Activated naive CD8-positive, alpha-beta T cell treated with anti-CD3 and anti-CD28 coated beads, Interleukin-2, amount 50 U/mL, for 24 hours (primary cell): ENCODE results near the gene TPO.
A peak's percentile ranks its signal among the peaks of the same experiment; 100 is the strongest.
"Not testable (repeated sequence)": the region's sequence is repeated elsewhere in the genome, so short reads cannot be mapped to it uniquely, and the experiment has no call there.

Source experiments
- ATAC-seq: fragments of 150-1000 bp; cut with Tn5 transposase; one replicate; pipeline ENCODE4 v1.10.0; 2021
- DNase-seq: peaks from one replicate; pipeline ENCODE4 v3.0.0; 2021
- H3K27ac Mint-ChIP-seq: one replicate; pipeline ENCODE4 v1.8.0; 2021; ENCODE audit warnings: mild to moderate bottlenecking, mixed read lengths
- H3K27me3 Mint-ChIP-seq: one replicate; pipeline ENCODE4 v1.8.0; 2021; ENCODE audit warnings: mixed read lengths
- H3K36me3 Mint-ChIP-seq: one replicate; pipeline ENCODE4 v1.8.0; 2021; ENCODE audit warnings: low read depth, mixed read lengths
- H3K4me1 Mint-ChIP-seq: one replicate; pipeline ENCODE4 v1.8.0; 2021; ENCODE audit warnings: mixed read lengths
- H3K4me3 Mint-ChIP-seq: one replicate; pipeline ENCODE4 v1.8.0; 2021; ENCODE audit warnings: mild to moderate bottlenecking, moderate library complexity, mixed read lengths
- H3K9me3 Mint-ChIP-seq: one replicate; pipeline ENCODE4 v1.8.0; 2021; ENCODE audit warnings: mixed read lengths

Gene TPO

DNA sequence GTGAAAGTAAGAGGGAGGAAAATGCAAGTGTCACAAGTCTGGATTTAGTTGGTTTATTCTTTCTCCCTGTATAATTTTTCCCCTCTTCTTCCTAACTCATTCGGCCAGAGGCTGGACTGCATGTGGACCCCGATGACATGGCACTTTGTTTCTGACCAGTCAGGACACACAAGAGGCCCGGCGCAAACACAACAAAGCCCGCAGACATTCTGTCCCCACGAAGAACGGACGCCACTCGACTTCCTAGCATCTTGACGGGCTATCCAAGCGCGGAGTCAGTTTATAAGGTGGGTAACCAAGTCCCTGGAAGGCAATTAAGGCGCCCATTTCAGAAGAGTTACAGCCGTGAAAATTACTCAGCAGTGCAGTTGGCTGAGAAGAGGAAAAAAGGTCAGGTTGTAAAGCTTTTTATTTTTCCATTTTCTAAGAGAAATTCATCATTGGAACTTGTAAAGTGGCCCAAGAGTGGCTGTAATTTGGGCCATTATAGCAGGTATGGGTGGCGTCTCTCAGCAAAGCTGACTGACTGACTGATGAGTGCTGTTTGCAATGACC, at the start of gene TPO:
TPO (plus strand) TSS at position 308 of the 555 bp plus-strand sequence. CDS start 946 bp downstream, outside the sequence.
- H3K9me3 Mint-ChIP-seq = no peaks in the 10 kb centered on the region
- H3K4me1 Mint-ChIP-seq = no peaks in the 10 kb centered on the region

DNA sequence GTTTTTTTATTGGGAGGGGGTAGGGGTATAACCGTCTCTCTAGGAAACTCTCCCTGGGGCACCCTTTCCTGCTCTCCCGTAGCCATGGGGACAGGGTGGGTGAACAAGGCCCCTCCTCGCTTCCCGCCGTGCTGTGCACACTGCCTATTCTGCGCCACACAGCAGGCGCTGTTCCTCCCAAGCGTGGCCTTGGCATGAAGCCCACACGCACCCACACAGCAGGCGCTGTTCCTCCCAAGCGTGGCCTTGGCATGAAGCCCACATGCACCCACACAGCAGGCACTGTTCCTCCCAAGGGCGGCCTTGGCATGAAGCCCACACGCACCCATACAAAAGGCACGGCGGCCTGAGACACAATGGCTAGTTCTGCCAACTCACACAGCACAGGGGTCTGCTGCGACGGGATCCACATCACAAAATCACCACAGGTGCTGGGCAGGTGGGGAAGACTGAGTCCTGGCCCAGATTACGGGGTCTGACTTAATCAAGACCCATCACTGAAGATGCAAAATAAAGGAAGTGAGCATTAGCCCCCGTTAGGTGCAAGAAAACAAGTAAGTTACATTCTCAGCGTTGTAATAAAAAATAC, 46.6 kb upstream of the TPO start:
- peaks cover 10% of the 10 kb centered on the region for H3K4me1 Mint-ChIP-seq
- H3K27me3 Mint-ChIP-seq = no peaks in the 10 kb centered on the region
- H3K9me3 Mint-ChIP-seq = no peaks in the 10 kb centered on the region
- no peaks in the 10 kb centered on the region for H3K36me3 Mint-ChIP-seq
- no peak overlapping the region for H3K27ac Mint-ChIP-seq
- ATAC-seq = peak; percentile 43
- no peak overlapping the region for H3K4me3 Mint-ChIP-seq
- peak; percentile 8 for DNase-seq

More for the DNA sequence above, at the start of gene TPO:
- no peak within 1 kb of the TSS for H3K27ac Mint-ChIP-seq
- no peak within 1 kb of the TSS for H3K4me3 Mint-ChIP-seq
- no peaks in the 10 kb centered on the region for H3K36me3 Mint-ChIP-seq
- ATAC-seq (no peak), DNase-seq (no peak)
- no peaks in the 10 kb centered on the region for H3K27me3 Mint-ChIP-seq

DNA sequence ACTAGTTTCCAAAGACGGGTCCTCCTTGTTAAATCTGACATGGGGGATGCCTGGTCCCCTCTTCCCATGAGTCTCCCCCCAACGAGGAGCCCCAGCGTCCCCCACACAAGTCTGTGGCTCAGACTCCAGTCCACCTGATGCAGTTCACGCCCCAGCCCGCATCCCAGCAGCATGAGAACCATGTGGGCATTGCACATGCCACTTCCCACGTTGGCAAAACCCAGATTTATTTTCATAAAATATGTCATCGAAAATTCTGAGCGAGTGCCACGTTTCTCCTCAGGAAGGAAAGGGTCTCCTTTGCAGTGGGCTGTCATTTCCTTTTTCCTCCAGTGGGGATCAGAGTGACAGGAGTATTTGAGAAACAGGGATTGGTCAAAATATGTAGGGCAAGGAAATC, 45.7 kb upstream of the TPO start:
- H3K4me1 Mint-ChIP-seq = peaks cover 10% of the 10 kb centered on the region
- no peaks in the 10 kb centered on the region for H3K36me3 Mint-ChIP-seq
- DNase-seq (no peak), ATAC-seq (no peak)
- H3K4me3 Mint-ChIP-seq = no peak overlapping the region
- no peaks in the 10 kb centered on the region for H3K9me3 Mint-ChIP-seq
- H3K27me3 Mint-ChIP-seq = peaks cover 2% of the 10 kb centered on the region
- H3K27ac Mint-ChIP-seq = no peak overlapping the region

DNA sequence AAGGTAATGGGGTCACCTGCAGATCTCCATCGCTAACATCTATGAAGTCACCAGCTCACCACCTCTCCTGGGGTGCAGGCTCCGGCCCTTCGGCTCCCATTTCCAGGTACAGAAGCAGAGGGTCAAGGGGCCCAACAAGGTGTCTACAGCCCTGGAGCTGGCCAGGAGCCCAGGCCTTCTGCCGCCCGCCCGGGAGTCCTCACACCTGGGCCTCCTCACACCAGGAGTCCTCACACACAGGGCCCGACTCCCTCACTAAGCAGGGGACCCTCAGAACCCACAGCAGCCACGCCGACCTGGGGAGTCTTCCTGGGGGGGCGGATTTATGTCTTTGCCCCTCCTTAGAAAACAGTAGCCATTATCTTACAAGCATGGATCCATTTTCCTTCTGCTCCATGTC, 43.4 kb upstream of the TPO start:
- Mint-ChIP-seq H3K27ac (no peak overlapping the region), H3K4me3 (no peak overlapping the region), H3K4me1 (peaks cover 10% of the 10 kb centered on the region), H3K9me3 (no peaks in the 10 kb centered on the region), H3K36me3 (no peaks in the 10 kb centered on the region), H3K27me3 (peaks cover 2% of the 10 kb centered on the region)
- ATAC-seq (no peak), DNase-seq (no peak)

DNA sequence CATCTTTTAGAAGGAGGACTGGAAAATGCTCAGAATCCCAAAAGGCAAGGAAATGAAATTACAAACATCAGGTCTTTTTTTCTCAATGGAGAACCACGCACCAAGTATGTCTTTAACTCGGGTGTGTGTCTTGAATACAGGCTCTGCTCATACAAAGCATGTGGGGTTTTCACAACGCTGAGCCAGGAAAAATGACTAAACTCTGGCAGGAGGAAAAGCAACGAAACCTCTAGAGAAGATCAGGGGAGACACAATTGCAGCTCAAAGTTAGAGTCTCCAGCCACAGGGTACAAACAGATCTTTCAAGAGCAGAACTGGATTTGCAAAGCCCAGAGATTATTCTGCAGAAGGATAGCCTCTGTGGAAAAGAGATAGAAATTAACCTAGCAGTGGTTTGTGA, 42.8 kb upstream of the TPO start:
- ATAC-seq (no peak), DNase-seq (no peak)
- no peak overlapping the region for H3K27ac Mint-ChIP-seq
- peaks cover 10% of the 10 kb centered on the region for H3K4me1 Mint-ChIP-seq
- H3K4me3 Mint-ChIP-seq = no peak overlapping the region
- H3K9me3 Mint-ChIP-seq = no peaks in the 10 kb centered on the region
- H3K36me3 Mint-ChIP-seq = no peaks in the 10 kb centered on the region
- H3K27me3 Mint-ChIP-seq = peaks cover 2% of the 10 kb centered on the region

DNA sequence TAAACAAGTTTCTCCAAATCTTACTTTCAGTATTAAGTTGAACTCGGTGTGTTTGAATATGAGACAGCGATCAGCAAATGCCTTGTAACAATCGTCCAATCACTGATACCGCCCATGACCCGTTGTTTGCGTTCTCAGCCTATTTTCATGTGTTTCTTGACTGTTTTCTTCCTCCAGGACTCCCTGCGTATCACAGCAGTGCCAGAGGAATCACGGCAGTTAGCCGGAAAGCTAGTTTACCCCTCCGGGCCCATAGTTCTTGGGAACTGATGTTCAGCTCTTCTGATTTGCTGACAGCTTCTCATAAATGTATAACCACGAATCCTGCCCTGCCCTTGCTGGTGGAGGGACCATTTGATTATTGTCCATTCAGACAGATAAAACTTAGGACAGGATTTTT, 42.2 kb upstream of the TPO start:
- no peak for DNase-seq
- Mint-ChIP-seq H3K27me3 (peaks cover 2% of the 10 kb centered on the region), H3K36me3 (no peaks in the 10 kb centered on the region), H3K9me3 (no peaks in the 10 kb centered on the region), H3K27ac (no peak overlapping the region), H3K4me1 (peaks cover 7% of the 10 kb centered on the region), H3K4me3 (no peak overlapping the region)
- ATAC-seq = no peak

DNA sequence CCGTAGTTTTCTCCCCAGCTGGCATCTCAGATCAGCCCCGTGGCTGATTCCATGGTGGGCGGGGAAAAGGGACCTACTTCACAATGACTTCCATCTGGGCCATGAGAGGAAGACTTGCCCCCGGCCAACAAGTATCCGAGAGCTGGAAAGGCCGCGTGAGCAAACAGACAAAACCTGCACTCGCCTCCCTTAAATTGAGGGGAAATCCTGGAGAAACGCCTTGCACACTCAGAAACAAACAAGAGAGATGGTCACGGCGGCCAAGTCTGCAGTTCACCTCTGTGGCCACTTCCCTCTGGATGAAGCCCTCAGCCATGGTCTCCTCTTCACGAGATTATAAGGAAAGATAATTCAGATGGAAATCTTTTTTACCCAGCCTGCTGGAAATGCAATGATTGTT, 39.4 kb upstream of the TPO start:
- no peak for DNase-seq
- ATAC-seq = no peak
- H3K4me3 Mint-ChIP-seq = no peak overlapping the region
- no peaks in the 10 kb centered on the region for H3K36me3 Mint-ChIP-seq
- H3K27ac Mint-ChIP-seq = no peak overlapping the region
- no peaks in the 10 kb centered on the region for H3K4me1 Mint-ChIP-seq
- H3K9me3 Mint-ChIP-seq = no peaks in the 10 kb centered on the region
- H3K27me3 Mint-ChIP-seq = peaks cover 2% of the 10 kb centered on the region

DNA sequence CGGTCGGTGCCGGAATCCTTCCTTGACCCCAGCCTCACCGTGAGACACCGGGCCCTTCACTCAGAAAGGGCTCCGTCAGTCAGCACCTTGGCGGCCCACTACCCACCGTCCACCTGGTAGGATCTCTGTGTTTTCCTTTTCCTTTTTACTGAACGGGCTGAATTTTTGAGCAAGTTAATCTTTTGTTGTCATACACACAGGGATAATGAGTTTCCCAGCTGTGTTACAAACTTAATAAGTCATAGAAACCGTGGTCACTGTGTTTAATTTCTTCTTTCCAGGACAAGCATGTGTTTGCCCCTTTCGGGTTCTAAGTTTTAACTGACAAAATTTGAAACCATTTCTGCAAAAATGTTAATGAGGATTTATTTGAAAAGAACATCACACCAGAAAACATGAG, 39.0 kb upstream of the TPO start:
- peaks cover 2% of the 10 kb centered on the region for H3K27me3 Mint-ChIP-seq
- no peaks in the 10 kb centered on the region for H3K9me3 Mint-ChIP-seq
- DNase-seq (no peak), ATAC-seq (no peak)
- H3K36me3 Mint-ChIP-seq = no peaks in the 10 kb centered on the region
- H3K27ac Mint-ChIP-seq = no peak overlapping the region
- no peak overlapping the region for H3K4me3 Mint-ChIP-seq
- H3K4me1 Mint-ChIP-seq = no peaks in the 10 kb centered on the region

DNA sequence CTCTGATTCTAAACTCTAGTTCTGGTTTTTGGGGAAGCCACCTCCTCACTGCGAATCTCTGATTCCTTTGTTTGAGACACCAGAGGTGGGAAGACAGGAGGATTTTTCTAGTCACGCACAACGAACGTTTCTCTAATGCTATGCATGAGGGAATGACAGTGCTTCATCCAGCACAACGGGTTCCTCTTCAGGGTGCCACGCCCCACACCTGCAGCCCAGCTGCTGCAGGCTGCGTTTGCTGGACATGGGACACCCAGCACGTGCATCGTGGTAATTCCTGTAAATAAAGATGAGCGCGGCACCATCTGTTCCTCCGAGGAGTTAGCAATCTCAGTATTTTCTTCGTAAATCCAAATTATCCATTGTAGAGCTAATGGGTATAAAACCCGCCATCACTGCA, 37.5 kb upstream of the TPO start:
- H3K4me1 Mint-ChIP-seq = no peaks in the 10 kb centered on the region
- ATAC-seq (no peak), DNase-seq (no peak)
- peaks cover 2% of the 10 kb centered on the region for H3K27me3 Mint-ChIP-seq
- H3K27ac Mint-ChIP-seq = no peak overlapping the region
- no peak overlapping the region for H3K4me3 Mint-ChIP-seq
- no peaks in the 10 kb centered on the region for H3K9me3 Mint-ChIP-seq
- H3K36me3 Mint-ChIP-seq = no peaks in the 10 kb centered on the region

DNA sequence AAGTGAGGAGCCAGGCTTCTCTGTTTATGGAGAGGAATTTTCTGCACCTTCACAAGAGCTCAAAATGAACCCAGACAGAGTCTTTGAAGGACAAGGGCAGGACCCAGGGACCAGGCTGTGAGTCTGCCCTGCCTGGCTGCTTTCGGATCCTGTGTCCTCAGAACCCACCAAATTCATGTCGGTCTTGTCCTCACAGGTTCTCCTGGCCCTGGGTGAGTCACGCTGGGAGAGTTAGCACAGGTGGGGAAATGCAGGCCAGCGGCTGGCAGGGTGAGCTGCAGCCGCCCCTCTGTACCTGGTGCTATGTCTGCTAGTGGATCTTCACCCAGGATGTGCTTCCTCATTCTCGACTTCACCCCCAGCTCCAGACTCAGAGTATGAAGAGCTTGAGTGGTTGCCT, 35.8 kb upstream of the TPO start:
- H3K4me3 Mint-ChIP-seq = no peak overlapping the region
- H3K27me3 Mint-ChIP-seq = no peaks in the 10 kb centered on the region
- no peaks in the 10 kb centered on the region for H3K4me1 Mint-ChIP-seq
- H3K27ac Mint-ChIP-seq = no peak overlapping the region
- H3K9me3 Mint-ChIP-seq = no peaks in the 10 kb centered on the region
- DNase-seq (no peak), ATAC-seq (no peak)
- H3K36me3 Mint-ChIP-seq = no peaks in the 10 kb centered on the region

DNA sequence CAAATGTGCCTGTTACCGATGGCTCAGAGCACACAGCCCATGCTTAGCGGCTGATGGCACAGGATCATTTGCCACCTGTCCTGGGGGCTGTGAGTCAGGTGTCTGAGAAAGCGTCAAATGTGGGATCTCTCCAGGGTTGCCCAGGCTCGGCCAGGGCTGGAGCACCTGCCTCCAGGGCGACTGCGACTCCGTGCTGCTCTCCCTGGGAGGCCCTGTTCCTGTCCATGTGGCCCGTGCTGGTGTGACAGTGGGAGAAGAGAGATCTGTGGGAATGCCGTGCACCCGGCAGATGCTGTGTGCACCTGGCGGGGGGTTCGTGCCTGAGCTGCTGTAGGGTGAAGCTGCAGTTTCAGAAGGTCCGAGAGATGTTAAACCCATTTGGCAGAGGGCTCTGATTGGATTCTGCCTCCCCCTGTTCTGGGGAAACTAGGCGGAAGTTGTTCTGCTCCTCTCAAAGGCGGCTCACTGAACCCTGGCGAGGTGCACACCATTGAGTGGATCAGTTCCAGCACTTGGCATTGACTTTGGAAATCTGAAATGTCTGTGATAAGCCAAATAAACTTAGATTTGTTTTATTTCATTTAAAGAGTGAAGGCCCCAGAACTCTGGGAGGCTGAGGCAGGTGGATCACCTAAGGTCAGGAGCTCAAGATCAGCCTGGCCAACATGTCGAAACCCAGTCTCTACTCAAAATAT, 34.7 kb upstream of the TPO start:
- no peak overlapping the region for H3K4me3 Mint-ChIP-seq
- no peak overlapping the region for H3K27ac Mint-ChIP-seq
- no peaks in the 10 kb centered on the region for H3K9me3 Mint-ChIP-seq

DNA sequence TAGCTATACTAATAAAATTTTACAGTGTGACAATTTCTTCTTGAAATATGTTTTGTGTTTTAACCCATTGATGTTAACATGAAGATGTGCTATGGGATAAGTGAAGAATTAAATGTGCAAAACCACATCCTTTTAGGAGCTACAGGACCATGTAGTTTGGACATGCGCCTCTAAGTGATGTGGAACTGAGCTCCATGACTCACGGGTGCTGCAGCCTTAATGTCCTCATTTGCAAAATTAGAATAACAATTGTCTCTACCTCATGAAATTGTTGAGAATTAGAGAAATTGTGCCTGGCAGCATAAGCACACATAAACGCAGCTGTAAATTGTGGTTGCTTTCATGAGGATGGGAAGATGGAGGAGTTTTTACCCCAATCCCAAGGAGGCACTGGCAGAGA, 31.6 kb upstream of the TPO start:
- no peak overlapping the region for H3K4me3 Mint-ChIP-seq
- H3K9me3 Mint-ChIP-seq = no peaks in the 10 kb centered on the region
- no peak for DNase-seq
- no peak for ATAC-seq
- H3K27ac Mint-ChIP-seq = no peak overlapping the region
- peaks cover 3% of the 10 kb centered on the region for H3K27me3 Mint-ChIP-seq
- H3K4me1 Mint-ChIP-seq = no peaks in the 10 kb centered on the region
- H3K36me3 Mint-ChIP-seq = no peaks in the 10 kb centered on the region

More for the DNA sequence above, 34.7 kb upstream of the TPO start:
- DNase-seq (no peak), ATAC-seq (no peak)
- Mint-ChIP-seq H3K36me3 (no peaks in the 10 kb centered on the region), H3K4me1 (no peaks in the 10 kb centered on the region), H3K27me3 (no peaks in the 10 kb centered on the region)

DNA sequence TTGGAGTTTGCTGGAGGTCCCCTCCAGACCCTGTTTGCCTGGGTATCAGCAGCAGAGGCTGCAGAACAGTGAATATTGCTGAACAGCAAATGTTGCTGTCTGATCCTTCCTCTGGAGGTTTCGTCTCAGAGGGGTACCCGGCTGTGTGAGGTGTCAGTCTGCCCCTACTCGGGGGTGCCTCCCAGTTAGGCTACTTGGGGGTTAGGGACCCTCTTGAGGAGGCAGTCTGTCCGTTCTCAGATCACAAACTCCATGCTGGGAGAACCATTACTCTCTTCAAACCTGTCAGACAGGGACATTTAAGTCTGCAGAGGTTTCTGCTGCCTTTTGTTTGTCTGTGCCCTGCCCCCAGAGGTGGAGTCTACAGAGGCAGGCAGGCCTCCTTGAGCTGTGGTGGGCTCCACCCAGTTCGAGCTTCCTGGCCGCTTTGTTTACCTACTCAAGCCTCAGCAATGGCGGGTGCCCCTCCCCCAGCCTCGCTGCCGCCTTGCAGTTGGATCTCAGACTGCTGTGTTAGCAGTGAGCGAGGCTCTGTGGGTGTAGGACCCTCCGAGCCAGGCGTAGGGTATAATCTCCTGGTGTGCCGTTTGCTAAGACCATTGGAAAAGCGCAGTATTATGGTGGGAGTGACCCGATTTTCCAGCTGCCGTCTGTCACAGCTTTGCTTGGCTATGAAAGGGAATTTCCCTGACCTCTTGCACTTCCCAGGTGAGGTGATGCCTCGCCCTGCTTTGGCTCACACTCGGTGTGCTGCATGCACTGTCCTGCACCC, 25.1 kb upstream of the TPO start:
- H3K4me1 Mint-ChIP-seq, H3K4me3 Mint-ChIP-seq, ATAC-seq, H3K36me3 Mint-ChIP-seq, DNase-seq, H3K27me3 Mint-ChIP-seq, H3K27ac Mint-ChIP-seq, H3K9me3 Mint-ChIP-seq: not testable (repeated sequence)

DNA sequence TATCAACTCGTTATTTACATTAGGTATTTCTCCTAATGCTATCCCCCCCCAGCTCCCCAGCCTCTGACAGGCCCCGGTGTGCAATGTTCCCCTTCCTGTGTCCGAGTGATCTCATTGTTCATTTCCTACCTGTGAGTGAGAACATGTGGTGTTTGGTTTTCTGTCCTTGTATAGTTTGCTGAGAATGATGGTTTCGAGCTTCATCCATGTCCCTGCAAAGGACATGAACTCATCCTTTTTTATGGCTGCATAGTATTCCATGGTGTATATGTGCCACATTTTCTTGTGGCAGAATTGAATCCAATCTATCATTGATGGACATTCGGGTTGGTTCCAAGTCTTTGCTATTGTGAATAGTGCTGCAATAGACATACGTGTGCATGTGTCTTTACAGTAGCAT, 23.1 kb upstream of the TPO start:
- not testable (repeated sequence) for ATAC-seq, H3K4me3 Mint-ChIP-seq, H3K36me3 Mint-ChIP-seq, H3K9me3 Mint-ChIP-seq, H3K27ac Mint-ChIP-seq, DNase-seq, H3K4me1 Mint-ChIP-seq, H3K27me3 Mint-ChIP-seq

DNA sequence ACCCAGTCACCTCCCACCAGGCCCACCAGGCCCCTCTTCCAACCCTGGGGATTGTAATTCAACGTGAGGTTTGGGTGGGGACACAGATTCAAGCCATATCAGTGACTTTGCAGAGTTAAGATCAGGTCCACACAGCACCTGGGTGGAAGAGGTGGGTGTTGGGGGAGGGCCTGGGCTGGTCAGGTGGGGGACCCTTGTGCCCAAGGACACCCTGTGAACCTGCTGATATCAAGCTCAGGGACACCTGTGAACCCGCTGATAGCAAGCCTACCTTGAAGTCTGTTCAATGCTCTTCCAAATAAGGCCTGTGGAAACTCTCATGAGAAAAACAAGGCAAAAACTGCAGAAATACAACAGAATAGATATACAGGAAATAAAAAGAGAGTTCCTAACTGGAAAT, 19.9 kb upstream of the TPO start:
- peaks cover 2% of the 10 kb centered on the region for H3K27me3 Mint-ChIP-seq
- H3K36me3 Mint-ChIP-seq = no peaks in the 10 kb centered on the region
- no peak overlapping the region for H3K4me3 Mint-ChIP-seq

More for the DNA sequence above, 19.9 kb upstream of the TPO start:
- no peak overlapping the region for H3K27ac Mint-ChIP-seq
- H3K9me3 Mint-ChIP-seq = no peaks in the 10 kb centered on the region
- DNase-seq = no peak
- no peak for ATAC-seq
- H3K4me1 Mint-ChIP-seq = peaks cover 2% of the 10 kb centered on the region
